AG10803 (cell line): ENCODE data around the gene HUNK.
A peak's percentile ranks its signal among the peaks of the same experiment; 100 is the strongest.

ENCODE experiments used
- DNase-seq: peaks from one replicate; pipeline ENCODE4 v3.0.0; 2010; ENCODE audit warnings: low read depth
- H3K4me3 ChIP-seq: 2 replicates; pipeline ENCODE4 v1.5.1; 2011; ENCODE audit warnings: mild to moderate bottlenecking, low read length, control low read depth
- TF ChIP-seq, protein P1 (sequence below): conservative IDR thresholded peaks from 2 replicates; pipeline ENCODE4 v1.5.1; 2011; ENCODE audit warnings: mild to moderate bottlenecking, low read length, control low read depth, inconsistent platforms

HUNK gene

DNA sequence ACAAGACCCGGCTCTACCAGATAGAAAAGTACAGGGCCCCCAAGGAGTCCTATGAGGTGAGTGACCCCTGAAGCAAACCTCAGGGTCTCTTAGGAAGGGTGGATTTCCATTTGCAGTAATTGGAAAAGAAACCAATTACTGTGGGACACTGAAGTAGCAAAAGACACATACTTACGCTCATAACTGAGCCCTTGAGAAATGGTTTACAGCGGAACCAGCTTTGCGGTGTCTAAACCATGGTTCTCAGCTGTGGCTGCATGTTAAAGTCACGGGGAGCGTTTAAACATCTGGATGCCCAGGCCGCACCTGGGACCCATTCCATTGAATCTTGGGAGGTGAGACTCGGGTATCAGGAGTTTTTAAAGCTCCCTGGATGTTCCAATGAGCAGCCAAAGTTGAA is 110.7 kb downstream of the HUNK start:
- TF ChIP-seq, protein P1, sequence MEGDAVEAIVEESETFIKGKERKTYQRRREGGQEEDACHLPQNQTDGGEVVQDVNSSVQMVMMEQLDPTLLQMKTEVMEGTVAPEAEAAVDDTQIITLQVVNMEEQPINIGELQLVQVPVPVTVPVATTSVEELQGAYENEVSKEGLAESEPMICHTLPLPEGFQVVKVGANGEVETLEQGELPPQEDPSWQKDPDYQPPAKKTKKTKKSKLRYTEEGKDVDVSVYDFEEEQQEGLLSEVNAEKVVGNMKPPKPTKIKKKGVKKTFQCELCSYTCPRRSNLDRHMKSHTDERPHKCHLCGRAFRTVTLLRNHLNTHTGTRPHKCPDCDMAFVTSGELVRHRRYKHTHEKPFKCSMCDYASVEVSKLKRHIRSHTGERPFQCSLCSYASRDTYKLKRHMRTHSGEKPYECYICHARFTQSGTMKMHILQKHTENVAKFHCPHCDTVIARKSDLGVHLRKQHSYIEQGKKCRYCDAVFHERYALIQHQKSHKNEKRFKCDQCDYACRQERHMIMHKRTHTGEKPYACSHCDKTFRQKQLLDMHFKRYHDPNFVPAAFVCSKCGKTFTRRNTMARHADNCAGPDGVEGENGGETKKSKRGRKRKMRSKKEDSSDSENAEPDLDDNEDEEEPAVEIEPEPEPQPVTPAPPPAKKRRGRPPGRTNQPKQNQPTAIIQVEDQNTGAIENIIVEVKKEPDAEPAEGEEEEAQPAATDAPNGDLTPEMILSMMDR: no peak
- H3K4me3 ChIP-seq: no peak overlapping the region
- no peak for DNase-seq

DNA sequence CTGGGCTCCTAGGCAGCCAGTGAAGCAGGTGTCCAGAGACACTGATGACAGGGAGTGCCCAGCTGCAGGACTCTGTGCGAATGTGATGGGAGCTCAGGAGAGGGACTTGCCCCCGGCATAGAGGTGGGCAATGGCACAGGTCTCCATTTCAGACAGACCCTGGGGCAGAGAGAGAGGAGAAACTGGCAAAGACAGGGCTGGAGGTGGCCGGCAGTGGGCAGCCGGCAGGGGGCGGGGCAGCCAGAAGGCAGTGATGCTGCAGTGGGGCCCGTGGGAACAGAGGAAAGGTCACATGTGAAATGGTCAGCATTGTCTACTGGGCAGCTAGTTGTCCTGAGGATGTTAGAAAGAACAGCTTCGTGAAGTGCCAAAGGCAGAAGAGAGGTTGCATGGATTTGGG is 112.6 kb downstream of the HUNK start:
- TF ChIP-seq, protein P1: no peak
- H3K4me3 ChIP-seq: no peak overlapping the region
- no peak for DNase-seq

DNA sequence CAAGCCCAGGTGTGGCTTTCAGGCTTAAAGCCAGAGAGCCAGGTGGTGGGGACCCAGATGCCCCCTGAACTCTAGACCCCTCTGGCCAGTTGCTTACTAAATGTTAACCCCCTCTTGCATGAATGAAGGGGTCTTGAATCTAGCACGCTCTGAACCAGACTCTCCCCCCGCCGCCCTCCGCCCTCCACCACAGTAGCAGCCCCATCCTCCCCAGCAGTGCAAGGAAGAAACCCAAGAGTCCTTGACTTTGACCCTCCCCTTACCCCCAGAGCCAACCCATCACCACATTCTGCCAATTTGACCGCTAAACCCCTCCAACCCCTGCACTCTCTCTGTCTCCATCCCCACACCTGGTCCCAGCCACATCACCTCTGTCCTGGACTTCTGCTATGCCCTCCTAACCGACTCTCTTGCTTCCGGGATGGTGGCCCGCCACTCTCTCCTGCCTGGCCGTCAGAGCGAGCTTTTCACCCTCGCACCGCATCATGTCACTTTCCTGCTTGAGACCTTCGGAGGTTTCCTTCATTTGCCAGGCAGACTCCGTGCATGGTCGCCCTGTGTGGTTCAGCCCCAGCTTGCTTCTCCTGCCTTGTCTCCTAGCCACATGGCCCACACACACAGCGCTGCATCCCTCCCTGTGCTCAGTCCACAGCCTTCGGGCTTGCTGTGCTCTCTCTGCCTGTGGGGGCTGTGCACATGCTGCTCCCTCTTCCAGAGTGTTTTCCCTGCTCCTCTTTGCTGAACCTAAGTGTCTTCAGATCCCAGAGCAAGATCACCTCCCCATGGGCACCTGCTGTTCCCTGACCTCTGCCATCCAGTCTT is 113.4 kb downstream of the HUNK start:
- TF ChIP-seq, protein P1: no peak
- H3K4me3 ChIP-seq: no peak overlapping the region
- no peak for DNase-seq

GRCh38 chr21:31987696-31988095 is 114.9 kb downstream of the HUNK start:
- H3K4me3 ChIP-seq: no peak overlapping the region
- no peak for DNase-seq
- TF ChIP-seq, protein P1: no peak

- peak; percentile 58 for DNase-seq
- no peak overlapping the region for H3K4me3 ChIP-seq
- TF ChIP-seq, protein P1: no peak
Measured at GRCh38 chr21:31988492-31989290, 115.9 kb downstream of the HUNK start.

GRCh38 chr21:31991356-31992331 is 118.8 kb downstream of the HUNK start:
- H3K4me3 ChIP-seq: no peak overlapping the region
- DNase-seq: no peak
- TF ChIP-seq, protein P1: no peak
